Calu3 (cell line): ENCODE results near the gene GRK6. TPM values are rescaled to one million over a fixed set of nuclear protein-coding genes. Genes with fewer than 3 reads are reported as not detected.

ENCODE experiments used
- BruUV-seq: library from RNA; stranded (reverse); fragments of 400-500 nt; replicated peaks from 2 replicates; lab custom pipeline; 2021; lab: Mats Ljungman, UMichigan
- CTCF ChIA-PET: fragments of 300-600 bp; sonication (Branson Sonifier 250); formaldehyde crosslinking; loops from one replicate; lab custom pipeline; 2022; ENCODE audit warnings: antibody characterized with exemption; lab: Charles Lee
- DNase-seq: peaks from one replicate; pipeline ENCODE4 v3.0.0; 2022
- H3K27ac Mint-ChIP-seq: one replicate; pipeline ENCODE4 v1.8.0; 2022; ENCODE audit warnings: mixed read lengths; ENCODE audit not compliant: unreplicated experiment
- H3K27me3 Mint-ChIP-seq: one replicate; pipeline ENCODE4 v1.8.0; 2022; ENCODE audit warnings: mixed read lengths; ENCODE audit not compliant: unreplicated experiment
- H3K36me3 Mint-ChIP-seq: one replicate; pipeline ENCODE4 v1.8.0; 2022; ENCODE audit warnings: mild to moderate bottlenecking, moderate library complexity, mixed read lengths; ENCODE audit not compliant: insufficient read depth, unreplicated experiment
- H3K4me1 Mint-ChIP-seq: one replicate; pipeline ENCODE4 v1.8.0; 2022; ENCODE audit warnings: mild to moderate bottlenecking, low read depth, mixed read lengths; ENCODE audit not compliant: unreplicated experiment
- H3K4me3 Mint-ChIP-seq: one replicate; pipeline ENCODE4 v1.8.0; 2022; ENCODE audit warnings: mild to moderate bottlenecking, low read depth, moderate library complexity, mixed read lengths; ENCODE audit not compliant: unreplicated experiment
- H3K9me3 Mint-ChIP-seq: one replicate; pipeline ENCODE4 v1.8.0; 2022; ENCODE audit warnings: low read depth, mixed read lengths; ENCODE audit not compliant: unreplicated experiment
- CTCF ChIP-seq: fragments of 200-600 bp; IDR thresholded peaks from one replicate; pipeline ENCODE4 v1.8.0; 2022; ENCODE audit warnings: antibody characterized with exemption; ENCODE audit not compliant: unreplicated experiment
- intact Hi-C: fragments of 100-400 bp; cut with micrococcal nuclease; formaldehyde crosslinking; loops from one replicate; pipeline ENCODE4 v1.10.0; 2022; ENCODE audit not compliant: unreplicated experiment
- total RNA-seq: library from RNA; stranded (reverse); gene quantifications from 2 replicates; pipeline ENCODE4 v1.2.3, GENCODE V29; 2022

The GRK6 gene
- total RNA-seq, 1 experiment from 2014 or later: 72.6 TPM

DNA sequence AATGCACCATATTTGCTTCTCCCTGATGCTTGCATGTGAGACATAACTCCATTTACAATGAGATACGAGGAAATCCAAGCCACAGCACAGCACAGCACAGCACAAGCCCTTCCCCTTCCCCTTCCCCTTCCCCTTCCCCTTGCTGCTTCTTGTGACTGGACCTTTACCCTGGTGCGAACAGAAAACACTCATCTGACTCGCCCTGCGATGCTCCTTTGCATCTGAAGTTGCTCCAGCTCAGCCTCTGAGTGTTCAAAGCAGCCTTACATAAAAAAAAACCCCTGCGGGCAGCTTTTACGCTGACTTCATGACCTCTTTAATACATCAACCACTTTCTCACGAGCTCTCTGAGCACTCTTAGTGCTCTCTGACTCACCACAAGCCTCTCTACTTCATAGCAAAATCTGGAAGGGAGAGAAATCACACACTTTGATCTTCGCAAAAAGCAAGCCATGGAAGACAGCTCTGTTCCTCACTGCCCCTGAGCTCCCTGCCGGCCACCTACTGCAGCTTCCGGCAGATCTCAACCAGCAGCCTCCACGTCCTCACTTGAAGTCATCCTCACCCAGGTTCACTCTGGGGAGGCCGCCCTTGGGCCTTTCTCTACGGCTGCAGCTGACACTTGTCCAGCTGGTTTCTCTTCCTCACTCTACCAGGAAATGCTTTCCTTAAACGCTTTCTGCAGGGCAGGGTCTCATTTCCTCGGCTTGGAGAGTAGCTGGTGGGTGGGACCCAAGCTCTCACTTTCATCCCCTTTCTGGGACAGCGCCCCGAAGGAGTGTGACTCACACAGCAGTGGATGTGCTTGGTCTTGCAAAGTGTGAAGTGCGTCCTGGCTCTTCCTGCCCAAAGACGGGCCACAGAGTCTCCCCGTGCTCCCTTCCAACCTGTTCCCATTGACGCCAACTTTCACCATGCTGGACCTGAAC is 37.0 kb upstream of the GRK6 start:
- BruUV-seq: TSS peak; percentile 33
- peaks cover 38% of the 10 kb centered on the region for H3K4me1 Mint-ChIP-seq
- peaks cover 19% of the 10 kb centered on the region for H3K36me3 Mint-ChIP-seq
- H3K4me3 Mint-ChIP-seq: peak overlapping the region; percentile 51
- CTCF ChIA-PET: interaction anchor here (0.6 to 5.3 kb wide), 33 partner anchors 10 to 157 kb away, joined by 3 to 94 read pairs (median 5); partner anchors contain the start of genes GRK6, LMAN2, MXD3 and PDLIM7
- DNase-seq: peak; percentile 76
- peak overlapping the region; percentile 75 for H3K27ac Mint-ChIP-seq
- no peak for TF ChIP-seq CTCF
- intact Hi-C loops: loop anchor here (1.0 to 2.0 kb wide), 2 partner anchors 71 to 112 kb away; no protein-coding TSS in a partner anchor
- no peaks in the 10 kb centered on the region for H3K27me3 Mint-ChIP-seq
- no peaks in the 10 kb centered on the region for H3K9me3 Mint-ChIP-seq

- peaks cover 19% of the 10 kb centered on the region for H3K36me3 Mint-ChIP-seq
- intact Hi-C loops: loop anchor here (1.0 to 2.0 kb wide), 2 partner anchors 72 to 111 kb away; no protein-coding TSS in a partner anchor
- no peaks in the 10 kb centered on the region for H3K9me3 Mint-ChIP-seq
- H3K4me3 Mint-ChIP-seq: peak overlapping the region; percentile 51
- CTCF ChIA-PET: interaction anchor here (0.6 to 5.3 kb wide), 27 partner anchors 12 to 110 kb away, joined by 3 to 94 read pairs (median 5); partner anchors contain the start of genes GRK6, LMAN2, MXD3 and PDLIM7
- peak overlapping the region; percentile 82 for H3K27ac Mint-ChIP-seq
- BruUV-seq: TSS peak; percentile 63
- DNase-seq: peak; percentile 95
- TF ChIP-seq CTCF: peak; percentile 99
- no peaks in the 10 kb centered on the region for H3K27me3 Mint-ChIP-seq
- H3K4me1 Mint-ChIP-seq: peaks cover 38% of the 10 kb centered on the region
Measured at GRCh38 chr5:177390363-177391300, 35.8 kb upstream of the GRK6 start.

GRCh38 chr5:177392765-177393164 is 33.7 kb upstream of the GRK6 start:
- no peaks in the 10 kb centered on the region for H3K9me3 Mint-ChIP-seq
- no peak for TF ChIP-seq CTCF
- H3K4me3 Mint-ChIP-seq: no peak overlapping the region
- H3K36me3 Mint-ChIP-seq: peaks cover 19% of the 10 kb centered on the region
- intact Hi-C loops: no loop called here
- CTCF ChIA-PET: interaction anchor here (5.3 kb wide), 1 partner anchor 11 kb away, joined by 94 read pairs; no protein-coding TSS in a partner anchor
- DNase-seq: no peak
- peaks cover 38% of the 10 kb centered on the region for H3K4me1 Mint-ChIP-seq
- BruUV-seq: no TSS peak
- no peak overlapping the region for H3K27ac Mint-ChIP-seq
- no peaks in the 10 kb centered on the region for H3K27me3 Mint-ChIP-seq
